Sigmoid colon (tissue), 4 donors: ENCODE results near the gene SRPK3.
"Not testable (repeated sequence)": the region's sequence is repeated elsewhere in the genome, so short reads cannot be mapped to it uniquely, and the experiment has no call there.

Source experiments
- CTCF ChIP-seq, 4 experiments: fragments of 450-650 bp in 3 of 4; fragments of 200-600 bp in 1 of 4; IDR thresholded peaks; one replicate each; pipeline ENCODE4 v1.5.1; 2016 to 2019; ENCODE audit warnings: antibody characterized with exemption in 4 of 4, mild to moderate bottlenecking in 3 of 4, moderate library complexity in 2 of 4
- POLR2A ChIP-seq, 2 donors: fragments of 450-650 bp; IDR thresholded peaks; one replicate each; pipeline ENCODE4 v1.6.1; 2016; ENCODE audit warnings: antibody characterized with exemption in 2 of 2, mild to moderate bottlenecking in 2 of 2, moderate library complexity in 2 of 2
- POLR2AphosphoS5 ChIP-seq, 4 donors: sonication (generic); formaldehyde crosslinking; IDR thresholded peaks; one replicate each; pipeline ENCODE4 v1.6.1; 2017; ENCODE audit warnings: antibody characterized with exemption in 4 of 4

GRCh38 chrX:153743468-153744209, 37.2 kb upstream of the SRPK3 start:
- TF ChIP-seq CTCF (IDR thresholded peaks at IDR 0.05): not testable (repeated sequence)
- peak in 3 of 4 donors; percentile 8 to 55 (median 50) for TF ChIP-seq POLR2AphosphoS5 (IDR thresholded peaks at IDR 0.05)
- peak in 1 of 2 donors; percentile 20 for TF ChIP-seq POLR2A (IDR thresholded peaks at IDR 0.05)
